AG04450 (cell line): Measurements from ENCODE around the gene CRTAP. TPM values are rescaled to one million over a fixed set of nuclear protein-coding genes. Genes with fewer than 3 reads are reported as not detected.

Experiments used
- CTCF ChIA-PET: fragments of 300-600, 350-600 bp; formaldehyde crosslinking; extraction: SDS; loops from one replicate; lab custom pipeline; 2022; ENCODE audit warnings: antibody characterized with exemption, inconsistent platforms; lab: Charles Lee
- POLR2A ChIA-PET: fragments of 350-600 bp; formaldehyde crosslinking; extraction: SDS; loops from one replicate; lab custom pipeline; 2021; ENCODE audit warnings: antibody characterized with exemption, inconsistent platforms; lab: Yijun Ruan, JAX
- DNase-seq: peaks from one replicate; pipeline ENCODE4 v3.0.0-alpha.2; 2011; ENCODE audit warnings: low read depth, low spot score
- H3K27ac ChIP-seq: one replicate; pipeline ENCODE4 v1.5.1; 2012; ENCODE audit warnings: low read depth, low read length, control low read depth
- H3K27me3 ChIP-seq: one replicate; pipeline ENCODE4 v1.6.0; 2012; ENCODE audit warnings: low read length; ENCODE audit not compliant: control insufficient read depth, insufficient read depth
- H3K4me3 ChIP-seq: 2 replicates; pipeline ENCODE4 v1.5.1; 2011; ENCODE audit warnings: mild to moderate bottlenecking, low read depth, low read length, control low read depth
- H3K9me3 ChIP-seq: 2 replicates; pipeline ENCODE4 v1.5.1; 2012; ENCODE audit warnings: low read length; ENCODE audit not compliant: control insufficient read depth, insufficient read depth
- CTCF ChIP-seq: IDR thresholded peaks from 2 replicates; pipeline ENCODE4 v1.5.1; 2011; ENCODE audit warnings: low read depth, low read length, control low read depth, inconsistent platforms
- polyA plus RNA-seq: library from polyadenylated mRNA; depleted of rRNA; stranded (reverse); fragments of >200 nt; gene quantifications from 2 replicates; pipeline ENCODE4 v1.2.3, GENCODE V29; 2011

CRTAP gene
- polyA plus RNA-seq, 1 experiment, result 338 TPM

GRCh38 chr3:33099109-33099645 is 14.6 kb upstream of the CRTAP start:
- Histone ChIP-seq H3K27ac (no peak overlapping the region), H3K9me3 (peaks cover 2% of the 10 kb centered on the region; the same call in 1 of the 2 replicates), H3K4me3 (no peak overlapping the region), H3K27me3 (peaks cover under 1% of the 10 kb centered on the region)
- ChIA-PET POLR2A (interaction anchor here (1.7 kb wide), 1 partner anchor 15 kb away, joined by 8 read pairs; the partner anchor contains the start of gene CRTAP), CTCF (interaction anchor here (0.7 to 1.0 kb wide), 2 partner anchors 25 to 688 kb away, joined by 3 to 5 read pairs; no protein-coding TSS in a partner anchor)
- TF ChIP-seq CTCF, result no peak
- no peak for DNase-seq

DNA sequence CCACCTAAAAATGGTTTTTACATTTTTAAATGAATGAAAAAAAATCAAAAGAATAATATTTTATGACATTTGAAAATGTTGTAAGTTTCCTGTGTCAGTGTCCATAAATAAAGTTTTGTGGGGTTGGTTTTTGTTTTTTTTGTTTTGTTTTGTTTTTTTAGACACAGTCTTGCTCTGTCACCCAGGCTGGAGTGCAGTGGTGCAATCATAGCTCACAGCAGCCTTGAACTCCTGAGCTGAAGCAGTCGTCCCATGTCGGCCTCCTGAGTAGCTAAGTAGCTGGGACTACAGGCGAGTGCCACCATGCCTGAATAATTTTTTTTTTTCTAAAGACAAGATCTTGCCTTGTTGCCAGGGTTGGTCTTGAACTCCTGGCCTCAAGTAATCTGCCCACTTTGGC is 14.1 kb upstream of the CRTAP start:
- no peak for TF ChIP-seq CTCF
- CTCF ChIA-PET, result no interaction called here

GRCh38 chr3:33100229-33100628 is 13.6 kb upstream of the CRTAP start:
- Histone ChIP-seq H3K27ac (no peak overlapping the region), H3K4me3 (no peak overlapping the region), H3K27me3 (peaks cover 2% of the 10 kb centered on the region), H3K9me3 (peaks cover 2% of the 10 kb centered on the region; the same call in 1 of the 2 replicates)
- ChIA-PET CTCF (no interaction called here), POLR2A (no interaction called here)
- no peak for TF ChIP-seq CTCF
- DNase-seq, result no peak

More for the DNA sequence above, 14.1 kb upstream of the CRTAP start:
- DNase-seq, result no peak
- POLR2A ChIA-PET, result no interaction called here
- H3K4me3 ChIP-seq, result no peak overlapping the region
- peaks cover 2% of the 10 kb centered on the region; the same call in 1 of the 2 replicates for H3K9me3 ChIP-seq
- H3K27ac ChIP-seq, result no peak overlapping the region
- H3K27me3 ChIP-seq, result peaks cover 2% of the 10 kb centered on the region

GRCh38 chr3:33103034-33103433 is 10.8 kb upstream of the CRTAP start:
- Histone ChIP-seq H3K27me3 (peaks cover 2% of the 10 kb centered on the region), H3K27ac (no peak overlapping the region), H3K4me3 (no peak overlapping the region), H3K9me3 (no peaks in the 10 kb centered on the region)
- TF ChIP-seq CTCF, result no peak
- ChIA-PET POLR2A (no interaction called here), CTCF (interaction anchor here (2.2 kb wide), 1 partner anchor 28 kb away, joined by 15 read pairs; no protein-coding TSS in a partner anchor)
- no peak for DNase-seq

DNA sequence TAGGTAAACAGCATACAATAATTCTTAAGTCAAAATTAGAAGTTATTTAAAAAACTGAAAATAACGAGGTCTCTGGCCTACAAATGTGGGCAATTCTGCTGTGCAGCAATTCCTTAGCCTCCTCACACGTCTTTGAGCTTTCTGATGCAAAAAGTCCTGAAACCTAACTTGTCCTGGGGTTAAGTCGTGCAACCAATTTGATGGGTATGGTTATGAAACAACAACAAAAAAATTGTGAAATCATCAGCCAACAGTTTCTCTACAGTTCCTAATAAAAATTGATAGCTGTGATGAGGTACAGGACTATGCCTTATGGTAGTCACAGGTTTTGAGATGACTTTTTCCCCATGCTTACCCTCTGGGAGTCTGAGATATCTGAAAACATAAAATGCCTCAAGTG is 10.3 kb upstream of the CRTAP start:
- H3K27ac ChIP-seq, result no peak overlapping the region
- ChIA-PET POLR2A (no interaction called here), CTCF (interaction anchor here (2.2 kb wide), 1 partner anchor 29 kb away, joined by 15 read pairs; no protein-coding TSS in a partner anchor)
- H3K4me3 ChIP-seq, result no peak overlapping the region
- no peak for DNase-seq
- peaks cover 2% of the 10 kb centered on the region for H3K27me3 ChIP-seq
- no peak for TF ChIP-seq CTCF
- H3K9me3 ChIP-seq, result no peaks in the 10 kb centered on the region
